OCI-LY3 (cell line): Measurements from ENCODE around the gene SRD5A1.
"Not testable (repeated sequence)": the region's sequence is repeated elsewhere in the genome, so short reads cannot be mapped to it uniquely, and the experiment has no call there.

ENCODE experiments used
- H2AFZ ChIP-seq: fragments of 200-600, 300-600 bp; shearing (Covaris generic); 2 replicates; pipeline ENCODE4 v1.6.0; 2014; ENCODE audit warnings: antibody characterized with exemption, low read depth, low read length
- H3K27ac ChIP-seq: fragments of 200-600, 300-600 bp; sonication (generic); 2 replicates; pipeline ENCODE4 v1.5.1; 2014; ENCODE audit warnings: mild to moderate bottlenecking, low read length, moderate library complexity, mixed read lengths
- H3K27me3 ChIP-seq: fragments of 200-600, 300-600 bp; sonication (generic); 2 replicates; pipeline ENCODE4 v1.6.1; 2014; ENCODE audit warnings: low read depth, low read length, mixed read lengths
- H3K36me3 ChIP-seq: fragments of 200-600, 300-600 bp; sonication (generic); replicated peaks from 2 replicates; pipeline ENCODE3; 2014; ENCODE audit warnings: low read depth, low read length, mixed read lengths
- H3K4me1 ChIP-seq: fragments of 300-600, 200-600 bp; sonication (generic); 2 replicates; pipeline ENCODE4 v1.6.1; 2014; ENCODE audit warnings: low read length, mixed read lengths
- H3K4me2 ChIP-seq: fragments of 200-600, 300-600 bp; sonication (generic); 2 replicates; pipeline ENCODE4 v1.6.1; 2014; ENCODE audit warnings: low read length, mixed read lengths
- H3K4me3 ChIP-seq: fragments of 300-600, 200-600 bp; sonication (generic); 2 replicates; pipeline ENCODE4 v1.5.1; 2014; ENCODE audit warnings: antibody characterized with exemption, mild to moderate bottlenecking, low read length, moderate library complexity
- H3K79me2 ChIP-seq: fragments of 300-600, 200-600 bp; shearing (Covaris generic); 2 replicates; pipeline ENCODE4 v1.6.1; 2014; ENCODE audit warnings: mild to moderate bottlenecking, low read length, mixed read lengths
- H3K9ac ChIP-seq: fragments of 300-600, 200-600 bp; shearing (Covaris generic); 2 replicates; pipeline ENCODE4 v1.6.0; 2014; ENCODE audit warnings: mild to moderate bottlenecking, low read length, moderate library complexity
- H3K9me3 ChIP-seq: fragments of 200-600, 300-600 bp; shearing (Covaris generic); 2 replicates; pipeline ENCODE4 v1.6.1; 2014; ENCODE audit warnings: low read length, mixed read lengths; ENCODE audit not compliant: insufficient read depth
- H4K20me1 ChIP-seq: fragments of 200-600, 300-600 bp; sonication (generic); 2 replicates; pipeline ENCODE4 v1.6.1; 2016; ENCODE audit warnings: low read length, mixed read lengths; ENCODE audit not compliant: insufficient read depth
- EZH2phosphoT487 ChIP-seq: fragments of 200-600 bp; shearing (Covaris generic); IDR thresholded peaks from 2 replicates; pipeline ENCODE4 v1.6.1; 2018; ENCODE audit warnings: antibody characterized with exemption, mixed run types, low read depth
- TF ChIP-seq, protein P1 (sequence below): fragments of 200-600, 300-600 bp; sonication (generic); IDR thresholded peaks from 2 replicates; pipeline ENCODE4 v1.5.1; 2014; ENCODE audit warnings: antibody characterized with exemption, low read length, low read depth

The SRD5A1 gene

DNA sequence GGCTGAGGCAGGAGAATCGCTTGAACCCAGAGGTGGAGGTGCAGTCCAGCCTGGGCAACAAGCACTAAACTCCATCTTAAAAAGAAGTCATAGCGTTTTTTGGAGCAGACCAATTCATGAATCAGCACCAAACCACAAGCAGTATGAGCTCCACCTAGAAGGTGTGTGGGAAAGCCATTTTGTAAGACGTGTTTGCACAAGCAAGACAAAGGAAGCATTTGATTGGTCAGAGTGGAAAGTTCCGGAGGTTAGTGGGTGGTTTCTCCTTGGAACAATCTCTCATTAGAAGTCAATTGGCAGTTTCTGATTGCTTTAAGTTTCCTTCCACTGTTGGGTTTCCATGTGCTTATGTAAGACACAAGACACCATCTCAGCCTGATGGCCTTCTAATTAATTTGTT, 5.0 kb downstream of the SRD5A1 start:
- Histone ChIP-seq H3K27me3 (no peaks in the 10 kb centered on the region), H3K9ac (no peak overlapping the region), H3K4me3 (no peak overlapping the region), H3K36me3 (no peaks in the 10 kb centered on the region), H3K4me2 (no peak overlapping the region), H4K20me1 (0 out of 2 replicates have a peak, but pooled peaks cover 3% of the 10 kb centered on the region), H2AFZ (no peak overlapping the region), H3K79me2 (peaks cover 17% of the 10 kb centered on the region), H3K4me1 (peaks cover 5% of the 10 kb centered on the region), H3K9me3 (no peaks in the 10 kb centered on the region), H3K27ac (no peak overlapping the region)
- no peak for TF ChIP-seq EZH2phosphoT487
- TF ChIP-seq, protein P1, sequence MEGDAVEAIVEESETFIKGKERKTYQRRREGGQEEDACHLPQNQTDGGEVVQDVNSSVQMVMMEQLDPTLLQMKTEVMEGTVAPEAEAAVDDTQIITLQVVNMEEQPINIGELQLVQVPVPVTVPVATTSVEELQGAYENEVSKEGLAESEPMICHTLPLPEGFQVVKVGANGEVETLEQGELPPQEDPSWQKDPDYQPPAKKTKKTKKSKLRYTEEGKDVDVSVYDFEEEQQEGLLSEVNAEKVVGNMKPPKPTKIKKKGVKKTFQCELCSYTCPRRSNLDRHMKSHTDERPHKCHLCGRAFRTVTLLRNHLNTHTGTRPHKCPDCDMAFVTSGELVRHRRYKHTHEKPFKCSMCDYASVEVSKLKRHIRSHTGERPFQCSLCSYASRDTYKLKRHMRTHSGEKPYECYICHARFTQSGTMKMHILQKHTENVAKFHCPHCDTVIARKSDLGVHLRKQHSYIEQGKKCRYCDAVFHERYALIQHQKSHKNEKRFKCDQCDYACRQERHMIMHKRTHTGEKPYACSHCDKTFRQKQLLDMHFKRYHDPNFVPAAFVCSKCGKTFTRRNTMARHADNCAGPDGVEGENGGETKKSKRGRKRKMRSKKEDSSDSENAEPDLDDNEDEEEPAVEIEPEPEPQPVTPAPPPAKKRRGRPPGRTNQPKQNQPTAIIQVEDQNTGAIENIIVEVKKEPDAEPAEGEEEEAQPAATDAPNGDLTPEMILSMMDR: no peak

DNA sequence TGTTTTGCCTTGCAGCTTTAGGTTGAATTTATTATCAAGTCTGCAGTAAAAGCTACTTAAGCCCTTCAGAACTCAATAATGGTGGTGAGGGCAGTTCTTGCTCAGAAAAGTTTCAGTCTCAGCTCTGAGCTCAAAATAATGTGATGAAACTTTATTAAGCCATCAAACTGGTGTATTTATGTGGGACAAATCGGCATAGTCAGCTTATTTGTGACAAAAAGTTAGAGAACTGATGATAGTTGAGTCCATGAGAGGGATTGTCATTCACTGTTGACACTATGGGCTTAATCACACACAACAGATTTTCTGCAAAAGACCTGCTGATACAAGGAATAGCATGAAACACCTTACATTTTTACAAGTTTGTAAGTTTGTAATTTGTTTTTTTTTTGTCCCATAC, 9.4 kb downstream of the SRD5A1 start:
- no peaks in the 10 kb centered on the region for H3K36me3 ChIP-seq
- H3K4me3 ChIP-seq: no peak overlapping the region
- H3K9ac ChIP-seq: no peak overlapping the region
- H3K79me2 ChIP-seq: no peaks in the 10 kb centered on the region
- H2AFZ ChIP-seq: no peak overlapping the region
- no peaks in the 10 kb centered on the region for H3K9me3 ChIP-seq
- no peak overlapping the region for H3K4me2 ChIP-seq
- H4K20me1 ChIP-seq: no peaks in the 10 kb centered on the region
- no peak overlapping the region for H3K27ac ChIP-seq
- no peak for TF ChIP-seq EZH2phosphoT487
- TF ChIP-seq, protein P1: no peak
- no peaks in the 10 kb centered on the region for H3K27me3 ChIP-seq
- H3K4me1 ChIP-seq: no peaks in the 10 kb centered on the region

DNA sequence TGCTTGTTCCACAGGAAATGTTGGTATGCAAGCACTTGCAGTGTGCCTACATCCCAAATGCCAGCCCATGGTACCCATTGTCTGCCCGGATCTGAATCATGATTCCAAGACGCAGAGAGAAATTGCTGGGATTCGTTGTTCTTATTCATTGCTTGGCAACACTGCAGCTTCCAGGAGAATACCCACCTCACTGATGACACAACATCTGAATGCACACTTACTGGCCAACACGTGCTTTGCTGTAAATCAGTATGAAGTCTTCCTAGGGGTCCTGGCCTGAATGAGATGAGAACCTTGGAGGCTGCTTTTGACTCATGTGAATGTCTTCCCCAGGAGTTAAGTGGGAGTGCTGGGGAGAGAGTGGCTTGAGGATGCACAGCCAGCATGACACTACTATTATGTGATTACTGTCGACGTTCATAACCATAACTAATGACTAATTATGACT, 11.6 kb downstream of the SRD5A1 start:
- Histone ChIP-seq H3K4me3 (no peak overlapping the region), H3K4me2 (no peak overlapping the region), H3K4me1 (no peaks in the 10 kb centered on the region), H2AFZ (no peak overlapping the region), H3K27ac (no peak overlapping the region), H4K20me1 (no peaks in the 10 kb centered on the region), H3K36me3 (no peaks in the 10 kb centered on the region), H3K9ac (no peak overlapping the region), H3K27me3 (no peaks in the 10 kb centered on the region), H3K9me3 (no peaks in the 10 kb centered on the region), H3K79me2 (no peaks in the 10 kb centered on the region)
- no peak for TF ChIP-seq EZH2phosphoT487
- TF ChIP-seq, protein P1: no peak

DNA sequence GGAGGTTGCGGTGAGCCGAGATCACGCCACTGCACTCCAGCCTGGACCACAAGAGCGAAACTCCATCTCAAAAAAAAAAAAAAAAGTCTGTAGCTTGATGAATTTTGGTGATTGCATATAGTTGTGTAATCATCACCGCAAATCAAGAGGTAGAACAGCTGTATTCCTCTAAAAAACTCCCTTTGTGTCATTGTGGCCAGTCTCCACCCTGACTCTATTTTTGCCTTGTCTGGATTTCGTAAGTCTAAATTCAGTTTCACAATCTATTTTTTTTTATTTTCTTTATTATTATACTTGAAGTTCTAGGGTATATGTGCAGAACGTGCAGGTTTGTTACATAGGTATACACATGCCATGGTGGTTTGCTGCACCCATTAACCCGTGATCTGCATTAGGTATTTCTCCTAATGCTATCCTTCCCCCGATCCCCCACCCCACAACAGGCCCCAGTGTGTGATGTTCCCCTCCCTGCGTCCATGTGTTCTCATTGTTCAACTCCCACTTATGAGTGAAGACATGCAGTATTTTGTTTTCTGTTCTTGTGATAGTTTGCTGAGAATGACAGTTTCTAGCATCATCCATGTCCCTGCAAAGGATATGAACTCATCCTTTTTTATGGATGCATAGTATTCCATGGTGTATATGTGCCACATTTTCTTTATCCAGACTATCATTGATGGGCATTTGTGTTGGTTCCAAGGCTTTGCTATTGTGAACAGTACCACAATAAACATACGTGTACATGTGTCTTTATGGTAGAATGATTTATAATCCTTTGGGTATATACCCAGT, 12.5 kb downstream of the SRD5A1 start:
- not testable (repeated sequence) for H3K9ac ChIP-seq, H3K4me3 ChIP-seq, H3K27ac ChIP-seq, H3K27me3 ChIP-seq, H3K4me1 ChIP-seq, H3K79me2 ChIP-seq, H3K9me3 ChIP-seq, H4K20me1 ChIP-seq, H3K36me3 ChIP-seq, H2AFZ ChIP-seq, H3K4me2 ChIP-seq
